22Rv1 (cell line): ENCODE data around the gene POC1A.

Source experiments
- H3K27ac ChIP-seq: fragments of 450-650 bp; 2 replicates; pipeline ENCODE4 v1.5.1; 2017
- ZFX ChIP-seq: fragments of 450-650 bp; IDR thresholded peaks from 2 replicates; pipeline ENCODE4 v1.6.1; 2017; ENCODE audit warnings: antibody characterized with exemption, borderline replicate concordance
- TF ChIP-seq, protein P1 (sequence below): fragments of 450-650 bp; IDR thresholded peaks from 2 replicates; pipeline ENCODE4 v1.5.1; 2017; ENCODE audit warnings: mild to moderate bottlenecking

POC1A gene

GRCh38 chr3:52078781-52079560, 75.3 kb downstream of the POC1A start:
- H3K27ac ChIP-seq, result no peak overlapping the region
- TF ChIP-seq ZFX, result no peak
- TF ChIP-seq, protein P1, sequence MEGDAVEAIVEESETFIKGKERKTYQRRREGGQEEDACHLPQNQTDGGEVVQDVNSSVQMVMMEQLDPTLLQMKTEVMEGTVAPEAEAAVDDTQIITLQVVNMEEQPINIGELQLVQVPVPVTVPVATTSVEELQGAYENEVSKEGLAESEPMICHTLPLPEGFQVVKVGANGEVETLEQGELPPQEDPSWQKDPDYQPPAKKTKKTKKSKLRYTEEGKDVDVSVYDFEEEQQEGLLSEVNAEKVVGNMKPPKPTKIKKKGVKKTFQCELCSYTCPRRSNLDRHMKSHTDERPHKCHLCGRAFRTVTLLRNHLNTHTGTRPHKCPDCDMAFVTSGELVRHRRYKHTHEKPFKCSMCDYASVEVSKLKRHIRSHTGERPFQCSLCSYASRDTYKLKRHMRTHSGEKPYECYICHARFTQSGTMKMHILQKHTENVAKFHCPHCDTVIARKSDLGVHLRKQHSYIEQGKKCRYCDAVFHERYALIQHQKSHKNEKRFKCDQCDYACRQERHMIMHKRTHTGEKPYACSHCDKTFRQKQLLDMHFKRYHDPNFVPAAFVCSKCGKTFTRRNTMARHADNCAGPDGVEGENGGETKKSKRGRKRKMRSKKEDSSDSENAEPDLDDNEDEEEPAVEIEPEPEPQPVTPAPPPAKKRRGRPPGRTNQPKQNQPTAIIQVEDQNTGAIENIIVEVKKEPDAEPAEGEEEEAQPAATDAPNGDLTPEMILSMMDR, result no peak

DNA sequence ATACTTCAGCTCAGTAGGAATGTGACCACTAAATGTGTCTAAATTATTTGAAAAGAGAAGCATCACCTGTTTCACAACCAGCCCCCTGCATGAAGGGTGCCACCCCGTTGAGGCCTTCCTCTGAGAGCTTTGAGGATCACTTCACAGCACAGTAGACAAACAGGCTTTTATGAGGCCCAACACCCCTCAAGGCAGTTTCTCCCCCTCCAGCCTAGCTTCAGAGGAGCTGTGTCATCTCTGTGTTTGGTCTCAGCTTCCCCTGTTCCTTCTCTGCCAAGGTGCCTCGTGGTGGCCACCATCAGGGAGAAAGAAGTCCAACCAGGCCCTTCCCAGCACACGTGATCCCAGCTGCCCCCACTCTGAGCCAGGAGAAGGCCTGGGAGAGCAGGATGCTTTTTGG, 76.3 kb downstream of the POC1A start:
- TF ChIP-seq, protein P1, result no peak
- no peak for TF ChIP-seq ZFX
- no peak overlapping the region for H3K27ac ChIP-seq

- no peak overlapping the region for H3K27ac ChIP-seq
- TF ChIP-seq ZFX, result no peak
- TF ChIP-seq, protein P1, result no peak
These were observed 77.1 kb downstream of the POC1A start for GRCh38 chr3:52076896-52077780.

GRCh38 chr3:52073490-52073889, 80.7 kb downstream of the POC1A start:
- TF ChIP-seq, protein P1, result no peak
- no peak for TF ChIP-seq ZFX

DNA sequence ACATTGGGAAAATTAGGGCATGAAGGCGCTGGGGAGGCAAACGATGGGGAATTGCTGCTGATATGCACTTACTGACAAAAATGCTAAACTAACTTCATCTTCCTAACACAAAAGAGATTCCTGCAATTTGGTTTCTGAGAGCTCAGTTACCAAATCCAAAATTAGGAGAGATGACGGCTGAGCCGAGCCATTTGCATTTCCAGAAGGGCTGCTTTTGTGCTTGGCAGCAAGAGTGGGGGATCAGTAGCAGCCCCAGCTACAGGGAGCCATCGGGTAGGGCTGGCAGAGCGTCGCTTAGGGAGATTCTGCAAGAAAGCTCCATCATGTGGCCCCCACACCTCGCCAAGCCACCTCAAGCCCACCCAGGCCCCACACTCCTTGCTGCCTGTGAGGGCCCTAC, 81.8 kb downstream of the POC1A start:
- TF ChIP-seq ZFX, result no peak
- TF ChIP-seq, protein P1, result no peak
- no peak overlapping the region for H3K27ac ChIP-seq

More at GRCh38 chr3:52073490-52073889, 80.7 kb downstream of the POC1A start:
- no peak overlapping the region for H3K27ac ChIP-seq

DNA sequence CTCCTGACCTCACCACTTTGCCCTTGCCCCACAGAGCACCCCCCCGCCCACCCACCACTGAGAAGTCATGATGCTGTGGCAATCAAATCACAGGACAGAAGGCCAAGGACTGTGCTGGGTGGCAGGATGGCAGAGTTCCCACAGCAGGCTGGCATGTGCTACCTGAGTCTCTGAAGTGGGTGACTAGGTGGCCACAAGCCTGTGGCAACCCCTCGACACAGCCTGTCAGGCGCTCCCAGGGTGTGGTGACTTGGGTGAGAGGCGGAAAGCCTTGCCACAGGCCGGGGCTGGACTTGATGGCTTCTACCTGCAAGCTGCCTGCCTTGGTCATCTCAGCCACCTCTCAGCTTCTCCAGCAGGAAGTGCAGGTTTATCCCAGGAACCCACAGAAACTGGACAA, 82.2 kb downstream of the POC1A start:
- no peak overlapping the region for H3K27ac ChIP-seq
- TF ChIP-seq, protein P1, result no peak
- no peak for TF ChIP-seq ZFX
